ENCODE measurements around the gene METAP2.

The METAP2 gene

DNA sequence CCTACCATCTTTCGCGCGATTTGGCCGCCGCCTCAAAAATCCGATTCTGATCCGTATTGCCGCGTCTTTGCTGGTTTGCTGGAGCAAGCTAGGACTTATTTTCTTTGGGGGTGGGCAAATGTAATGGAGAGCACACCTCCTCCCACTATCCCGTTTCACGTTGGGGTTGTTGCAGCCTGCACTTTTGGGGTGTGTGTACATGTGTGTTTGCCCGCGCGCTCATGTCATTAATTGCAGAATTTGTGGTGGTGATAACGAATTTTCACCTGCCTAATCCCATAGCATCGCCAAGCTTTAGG lies 657 bp downstream of the METAP2 start:
- peak overlapping the region; percentile 85 for H3K4me3 ChIP-seq (ENCODE audit: low read depth, low read length)
- CTCF ChIA-PET, result interaction anchor here (0.6 to 0.8 kb wide), 2 partner anchors 257 to 300 kb away, joined by 3 to 4 read pairs; partner anchors contain the start of genes FGD6 and VEZT

GRCh38 chr12:95480230-95480629 lies 6.3 kb downstream of the METAP2 start:
- TF ChIP-seq KLF16 (tag by site-specific recombination; IDR thresholded peaks at IDR 0.05) (no peak), ZNF488 (tag by site-specific recombination; IDR thresholded peaks at IDR 0.05) (no peak), ZNF354C (tag by site-specific recombination; IDR thresholded peaks at IDR 0.05; ENCODE audit: borderline replicate concordance, low read depth) (no peak), ZNF501 (tag by site-specific recombination; IDR thresholded peaks at IDR 0.05) (no peak), ZNF549 (tag by site-specific recombination; IDR thresholded peaks at IDR 0.05) (no peak), ZNF10 (tag by site-specific recombination; IDR thresholded peaks at IDR 0.05) (no peak), ZNF19 (tag by site-specific recombination; IDR thresholded peaks at IDR 0.05; ENCODE audit: low read depth) (no peak), YY2 (tag by site-specific recombination; IDR thresholded peaks at IDR 0.05) (no peak), BCL11B (tag by site-specific recombination; IDR thresholded peaks at IDR 0.05; ENCODE audit: low read depth) (no peak), ZNF747 (tag by site-specific recombination; IDR thresholded peaks at IDR 0.05) (no peak), ZNF175 (tag by site-specific recombination; IDR thresholded peaks at IDR 0.05) (no peak), SP2 (tag by site-specific recombination; IDR thresholded peaks at IDR 0.05) (no peak), PRDM6 (tag by site-specific recombination; IDR thresholded peaks at IDR 0.05) (no peak)
- TF ChIP-seq, protein P1, sequence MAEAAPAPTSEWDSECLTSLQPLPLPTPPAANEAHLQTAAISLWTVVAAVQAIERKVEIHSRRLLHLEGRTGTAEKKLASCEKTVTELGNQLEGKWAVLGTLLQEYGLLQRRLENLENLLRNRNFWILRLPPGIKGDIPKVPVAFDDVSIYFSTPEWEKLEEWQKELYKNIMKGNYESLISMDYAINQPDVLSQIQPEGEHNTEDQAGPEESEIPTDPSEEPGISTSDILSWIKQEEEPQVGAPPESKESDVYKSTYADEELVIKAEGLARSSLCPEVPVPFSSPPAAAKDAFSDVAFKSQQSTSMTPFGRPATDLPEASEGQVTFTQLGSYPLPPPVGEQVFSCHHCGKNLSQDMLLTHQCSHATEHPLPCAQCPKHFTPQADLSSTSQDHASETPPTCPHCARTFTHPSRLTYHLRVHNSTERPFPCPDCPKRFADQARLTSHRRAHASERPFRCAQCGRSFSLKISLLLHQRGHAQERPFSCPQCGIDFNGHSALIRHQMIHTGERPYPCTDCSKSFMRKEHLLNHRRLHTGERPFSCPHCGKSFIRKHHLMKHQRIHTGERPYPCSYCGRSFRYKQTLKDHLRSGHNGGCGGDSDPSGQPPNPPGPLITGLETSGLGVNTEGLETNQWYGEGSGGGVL (tag by site-specific recombination; IDR thresholded peaks at IDR 0.05), result no peak
- TF ChIP-seq, protein P2, sequence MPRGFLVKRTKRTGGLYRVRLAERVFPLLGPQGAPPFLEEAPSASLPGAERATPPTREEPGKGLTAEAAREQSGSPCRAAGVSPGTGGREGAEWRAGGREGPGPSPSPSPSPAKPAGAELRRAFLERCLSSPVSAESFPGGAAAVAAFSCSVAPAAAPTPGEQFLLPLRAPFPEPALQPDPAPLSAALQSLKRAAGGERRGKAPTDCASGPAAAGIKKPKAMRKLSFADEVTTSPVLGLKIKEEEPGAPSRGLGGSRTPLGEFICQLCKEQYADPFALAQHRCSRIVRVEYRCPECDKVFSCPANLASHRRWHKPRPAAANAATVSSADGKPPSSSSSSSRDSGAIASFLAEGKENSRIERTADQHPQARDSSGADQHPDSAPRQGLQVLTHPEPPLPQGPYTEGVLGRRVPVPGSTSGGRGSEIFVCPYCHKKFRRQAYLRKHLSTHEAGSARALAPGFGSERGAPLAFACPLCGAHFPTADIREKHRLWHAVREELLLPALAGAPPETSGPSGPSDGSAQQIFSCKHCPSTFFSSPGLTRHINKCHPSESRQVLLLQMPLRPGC (tag by site-specific recombination; IDR thresholded peaks at IDR 0.05), result no peak
- TF ChIP-seq, protein P3, sequence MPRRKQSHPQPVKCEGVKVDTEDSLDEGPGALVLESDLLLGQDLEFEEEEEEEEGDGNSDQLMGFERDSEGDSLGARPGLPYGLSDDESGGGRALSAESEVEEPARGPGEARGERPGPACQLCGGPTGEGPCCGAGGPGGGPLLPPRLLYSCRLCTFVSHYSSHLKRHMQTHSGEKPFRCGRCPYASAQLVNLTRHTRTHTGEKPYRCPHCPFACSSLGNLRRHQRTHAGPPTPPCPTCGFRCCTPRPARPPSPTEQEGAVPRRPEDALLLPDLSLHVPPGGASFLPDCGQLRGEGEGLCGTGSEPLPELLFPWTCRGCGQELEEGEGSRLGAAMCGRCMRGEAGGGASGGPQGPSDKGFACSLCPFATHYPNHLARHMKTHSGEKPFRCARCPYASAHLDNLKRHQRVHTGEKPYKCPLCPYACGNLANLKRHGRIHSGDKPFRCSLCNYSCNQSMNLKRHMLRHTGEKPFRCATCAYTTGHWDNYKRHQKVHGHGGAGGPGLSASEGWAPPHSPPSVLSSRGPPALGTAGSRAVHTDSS (tag by site-specific recombination; IDR thresholded peaks at IDR 0.05), result no peak
- H3K4me1 ChIP-seq (ENCODE audit: control insufficient read depth, insufficient read depth, low read length), result peaks cover 15% of the 10 kb centered on the region
- no peaks in the 10 kb centered on the region for H3K9me3 ChIP-seq (ENCODE audit: control insufficient read depth, insufficient read depth, low read depth, low read length)
- no peak overlapping the region for H3K27ac ChIP-seq (ENCODE audit: extremely low read depth, low read depth, low read length)
- no peak overlapping the region for H3K4me3 ChIP-seq (ENCODE audit: low read depth, low read length)
- peaks cover 36 to 84% of the 10 kb centered on the region in 2 experiments for H3K36me3 ChIP-seq (ENCODE audit: control insufficient read depth in 2 of 2, insufficient read depth in 1 of 2, low read length in 2 of 2)
- ChIA-PET POLR2A (no interaction called here), CTCF (no interaction called here)

More for the DNA sequence above, 657 bp downstream of the METAP2 start:
- Histone ChIP-seq H3K9me3 (ENCODE audit: control insufficient read depth, insufficient read depth, low read depth, low read length) (no peaks in the 10 kb centered on the region), H3K27ac (ENCODE audit: extremely low read depth, low read depth, low read length) (peak overlapping the region; percentile 81), H3K36me3 (ENCODE audit: control insufficient read depth in 2 of 2, insufficient read depth in 1 of 2, low read length in 2 of 2) (peaks cover 23 to 41% of the 10 kb centered on the region in 2 experiments), H3K4me1 (ENCODE audit: control insufficient read depth, insufficient read depth, low read length) (peaks cover 4% of the 10 kb centered on the region; the same call in 1 of the 2 replicates)
- TF ChIP-seq BCL11A (tag by site-specific recombination; IDR thresholded peaks at IDR 0.05; ENCODE audit: low read depth), result no peak
- TF ChIP-seq ZNF449 (tag by site-specific recombination; IDR thresholded peaks at IDR 0.05), result peak; percentile 79
- POLR2A ChIA-PET, result interaction anchor here (1.1 to 1.9 kb wide), 13 partner anchors 26 to 480 kb away, joined by 3 to 26 read pairs (median 6); partner anchors contain the start of genes FGD6 and VEZT

Data from HEK293 (cell line).